Activated CD4-positive, CD25-positive, alpha-beta regulatory T cell treated with anti-CD3 and anti-CD28 coated beads, Interleukin-2, amount 50 U/mL, for 16 hours (primary cell): ENCODE data around the gene GMCL1.
A peak's percentile ranks its signal among the peaks of the same experiment; 100 is the strongest.
"Not testable (repeated sequence)": the region's sequence is repeated elsewhere in the genome, so short reads cannot be mapped to it uniquely, and the experiment has no call there.

ENCODE experiments used
- DNase-seq: peaks from one replicate; pipeline ENCODE4 v3.0.0-alpha.2; 2020; ENCODE audit warnings: low read depth, low spot score

Gene GMCL1

DNA sequence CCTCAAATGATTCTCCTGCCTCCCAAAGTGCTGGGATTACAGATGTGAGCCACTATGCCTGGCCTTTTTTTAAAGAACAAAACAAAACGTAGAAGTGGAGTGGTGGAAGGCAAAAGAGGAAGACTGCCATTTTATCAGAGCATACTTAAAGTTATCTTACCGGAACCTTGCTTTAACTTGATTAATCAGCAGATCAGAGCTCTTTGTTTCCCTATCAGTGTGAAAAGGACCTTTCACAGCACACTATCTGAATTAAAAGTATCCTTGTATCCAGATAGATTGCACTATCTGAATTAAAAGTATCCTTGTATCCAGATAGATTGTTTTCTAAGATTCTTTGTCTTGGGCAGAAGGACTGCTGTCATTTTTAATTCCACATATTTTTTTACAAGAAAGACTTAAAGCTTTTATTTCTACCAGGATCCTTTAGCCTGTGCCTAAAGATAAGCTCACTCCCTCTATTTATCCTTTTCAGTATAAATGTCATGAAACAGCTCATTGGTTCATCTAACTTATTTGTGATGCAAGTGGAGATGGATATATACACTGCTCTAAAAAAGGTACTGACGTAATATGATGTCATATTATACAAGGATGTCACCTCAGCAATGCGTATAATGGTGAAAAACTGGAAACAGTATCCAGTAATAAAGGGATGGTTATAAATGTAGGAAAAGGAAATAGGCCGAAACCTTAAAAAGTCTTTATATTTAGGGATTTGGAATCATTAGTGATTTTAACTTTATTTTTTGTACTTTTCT lies 17.8 kb downstream of the GMCL1 start:
- DNase-seq: no peak

DNA sequence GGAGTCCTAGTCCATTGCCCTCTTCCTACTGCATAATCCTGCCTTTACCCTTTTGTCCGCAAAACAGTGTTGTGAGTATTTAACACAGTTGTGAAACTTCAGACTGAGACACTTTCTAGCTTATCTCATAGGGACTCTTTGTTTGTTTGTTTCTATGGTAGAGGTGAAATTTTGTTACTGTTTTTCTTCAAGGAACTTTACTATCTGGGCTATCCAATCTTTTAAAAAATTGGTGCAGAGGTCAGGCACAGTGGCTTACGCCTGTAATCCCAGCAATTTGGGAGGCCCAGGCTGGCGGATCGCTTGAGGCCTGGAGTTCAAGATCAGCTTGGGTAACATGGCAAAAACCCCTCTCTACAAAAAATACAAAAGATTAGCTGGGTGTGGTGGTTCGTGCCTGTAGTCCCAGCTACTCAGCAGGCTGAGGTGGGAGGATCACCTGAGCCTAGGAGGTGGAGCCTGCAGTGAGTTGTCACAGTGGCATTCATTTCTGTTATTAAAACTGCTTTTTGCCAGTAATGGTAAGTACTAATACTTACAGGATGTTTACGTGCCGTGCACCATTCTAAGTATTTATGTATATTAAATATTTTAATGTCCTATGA lies 18.8 kb downstream of the GMCL1 start:
- no peak for DNase-seq

DNA sequence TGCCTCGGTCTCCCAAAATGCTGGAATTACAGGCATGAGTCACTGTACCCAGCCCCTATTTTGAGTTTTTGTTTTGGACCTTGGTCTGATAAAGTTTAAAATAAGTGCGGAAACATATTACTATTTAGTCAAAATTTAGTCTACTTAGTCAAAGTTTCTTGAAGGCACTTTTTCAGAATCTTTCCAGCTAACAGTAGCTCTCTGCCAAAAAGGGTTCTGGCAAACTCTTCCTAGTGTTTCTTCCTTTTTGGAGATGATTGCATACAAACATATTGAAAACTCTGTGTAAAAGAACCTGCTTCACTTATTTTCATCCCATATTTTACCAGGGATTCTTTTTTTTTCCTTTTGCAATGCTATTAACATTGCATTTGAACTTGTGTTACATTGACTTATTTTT lies 28.8 kb downstream of the GMCL1 start:
- DNase-seq: no peak

DNA sequence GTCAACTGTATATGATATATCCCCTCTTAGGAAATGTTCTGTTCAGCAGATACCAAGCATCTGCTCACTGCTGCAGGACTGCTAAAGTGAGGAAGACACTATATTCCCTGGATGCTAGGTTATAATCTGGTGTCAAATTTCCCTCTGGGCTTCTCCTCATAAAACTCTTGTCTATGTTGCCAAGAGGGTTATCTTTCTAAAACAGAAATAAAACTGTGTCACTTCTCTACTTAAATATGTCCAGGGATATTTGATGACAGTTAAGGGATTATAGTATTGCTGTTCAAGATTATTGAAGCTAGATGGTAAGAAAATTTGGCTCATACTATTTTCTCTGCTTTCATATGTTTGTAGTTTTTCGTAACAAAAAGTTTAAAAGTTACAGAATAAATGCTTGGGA lies 33.8 kb downstream of the GMCL1 start:
- no peak for DNase-seq

DNA sequence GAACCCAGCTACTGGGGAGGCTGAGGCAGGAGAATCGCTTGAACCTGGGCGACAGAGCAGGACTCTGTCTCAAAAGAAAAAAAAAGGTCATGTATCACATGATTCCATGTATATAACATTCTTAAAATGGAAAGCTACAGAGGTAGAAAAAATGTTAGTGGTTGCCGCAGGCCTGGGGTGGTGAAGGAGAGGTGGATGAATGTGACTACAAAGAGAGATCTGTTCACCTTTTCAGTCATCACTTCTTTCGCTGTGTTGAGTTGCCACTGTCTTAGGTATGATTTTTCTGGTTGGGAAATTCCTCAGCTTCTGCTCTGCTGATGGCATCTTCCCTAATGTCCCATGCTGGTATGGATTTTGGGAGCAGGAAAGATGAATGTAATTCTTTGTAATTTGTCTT lies 59.0 kb downstream of the GMCL1 start:
- no peak for DNase-seq

DNA sequence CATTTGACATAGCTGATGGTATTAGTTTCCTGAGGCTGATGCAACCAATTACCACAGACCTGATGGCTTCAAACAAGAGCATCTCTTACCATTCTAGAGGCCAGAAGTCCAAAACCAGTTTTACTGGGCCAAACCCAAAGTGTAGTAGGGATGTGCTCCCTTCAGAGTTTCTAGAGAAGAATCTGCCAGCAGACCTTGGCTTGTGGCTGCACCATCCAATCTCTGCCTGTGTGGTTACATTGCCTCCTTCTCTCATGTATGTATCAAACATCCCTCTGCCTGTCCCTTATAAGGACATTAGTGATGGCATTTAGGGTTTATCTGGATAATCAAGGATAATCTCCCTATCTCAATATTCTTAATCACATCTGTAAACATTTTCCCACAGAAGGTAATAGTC lies 59.8 kb downstream of the GMCL1 start:
- DNase-seq: no peak

DNA sequence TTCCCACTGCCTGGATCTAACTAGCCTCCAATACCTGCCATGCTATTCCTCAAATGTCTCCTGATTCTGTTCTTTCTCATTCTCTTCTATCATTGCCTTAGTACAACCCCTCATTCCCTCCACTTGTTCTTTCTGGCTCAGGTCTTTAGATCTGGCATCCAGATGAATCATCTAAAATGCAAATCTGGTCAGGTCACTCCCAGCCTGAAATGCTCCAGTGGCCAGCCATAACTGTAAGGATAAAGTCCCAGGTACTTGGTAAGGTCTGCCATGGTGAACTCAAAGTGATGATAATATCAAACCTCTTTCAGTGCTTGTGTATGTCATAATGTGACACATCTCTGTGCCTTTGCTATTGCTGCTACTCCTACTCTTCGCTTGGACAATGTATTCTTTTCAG lies 61.4 kb downstream of the GMCL1 start:
- DNase-seq: no peak

DNA sequence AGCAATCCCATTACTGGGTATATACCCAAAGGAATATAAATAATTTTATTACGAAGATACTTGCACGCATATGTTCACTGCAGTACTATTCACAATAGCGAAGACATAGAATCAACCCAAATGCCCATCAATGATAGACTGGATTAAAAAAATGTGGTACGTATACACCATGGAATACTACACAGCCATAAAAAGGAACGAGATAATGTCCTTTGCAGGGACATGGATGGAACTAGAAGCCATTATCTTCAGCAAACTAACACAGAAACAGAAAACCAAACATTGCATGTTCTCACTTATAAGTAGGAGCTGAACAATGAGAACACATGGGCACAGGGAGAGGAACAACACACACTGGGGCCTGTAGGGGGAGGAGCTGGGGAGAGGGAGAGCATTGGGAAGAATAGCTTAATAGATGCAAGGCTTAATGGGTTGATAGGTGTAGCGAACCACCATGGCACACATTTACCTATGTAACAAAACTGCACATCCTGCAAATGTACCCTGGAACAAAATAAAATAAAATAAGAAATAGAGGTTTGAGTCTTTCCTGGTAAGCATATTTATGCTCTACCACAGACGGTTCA lies 63.5 kb downstream of the GMCL1 start:
- not testable (repeated sequence) for DNase-seq

DNA sequence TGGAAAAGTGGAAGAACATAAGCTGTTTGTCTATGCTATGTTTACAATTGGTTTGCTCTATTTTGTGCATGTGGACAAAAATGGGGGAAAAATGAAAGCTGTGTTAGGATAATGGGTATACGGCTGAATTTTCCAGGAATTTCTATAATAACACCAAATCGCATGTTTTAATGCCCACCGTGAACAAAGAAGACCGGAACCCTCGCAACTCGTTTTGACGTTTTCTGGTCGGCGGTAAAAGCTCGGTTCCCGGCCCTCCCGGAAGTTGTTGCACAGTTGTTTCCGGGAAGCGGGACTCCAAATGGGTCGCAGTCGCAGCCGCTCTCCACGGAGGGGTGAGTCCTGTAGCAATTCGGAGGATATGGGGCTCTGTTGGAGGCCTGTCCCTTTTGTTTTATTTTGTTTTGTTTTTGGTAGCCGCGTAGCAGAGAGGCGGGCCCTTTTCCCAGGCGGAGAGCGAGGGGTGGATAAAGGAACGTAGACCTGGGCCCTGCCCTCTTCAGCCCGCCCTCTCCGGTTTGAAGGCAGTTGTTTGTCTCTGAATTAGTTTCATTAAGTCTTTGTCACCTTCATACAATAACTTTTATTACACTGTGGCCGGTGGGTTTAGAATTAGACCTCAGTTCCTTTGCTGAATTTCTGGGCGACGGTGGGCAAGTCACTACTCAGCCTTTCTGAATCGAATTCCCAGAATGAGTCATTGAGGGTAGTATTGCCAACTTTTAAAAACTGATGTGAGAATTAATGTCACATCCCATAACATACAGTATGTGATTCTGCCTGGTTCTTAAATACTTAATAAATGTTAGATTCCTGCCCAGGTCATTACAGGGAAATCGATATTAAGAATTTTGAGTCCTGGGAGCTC lies 64.5 kb downstream of the GMCL1 start, which contains the start of gene SNRNP27:
Gene SNRNP27, plus strand, starts transcription at position 273 of the 868 bp plus-strand sequence. Its CDS starts 29 bp downstream, at position 302.
- DNase-seq: peak; percentile 73

DNA sequence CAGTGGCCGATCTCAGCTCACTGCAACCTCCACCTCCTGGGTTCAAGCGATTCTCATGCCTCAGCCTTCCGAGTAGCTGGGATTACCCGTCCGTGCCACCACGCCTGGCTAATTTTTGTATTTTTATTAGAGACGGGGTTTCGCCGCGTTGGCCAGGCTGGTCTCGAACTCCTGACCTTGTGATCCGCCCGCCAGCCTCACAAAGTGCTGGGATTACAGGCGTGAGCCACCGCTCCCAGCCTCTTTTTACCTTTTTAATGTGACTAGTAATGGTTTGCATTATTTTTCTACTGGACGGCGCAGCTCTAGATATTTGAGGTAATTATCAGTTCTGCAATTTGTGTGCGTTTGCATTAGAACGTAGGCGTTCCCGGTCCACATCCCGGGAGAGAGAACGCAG lies 65.3 kb downstream of the GMCL1 start:
- DNase-seq: not testable (repeated sequence)

DNA sequence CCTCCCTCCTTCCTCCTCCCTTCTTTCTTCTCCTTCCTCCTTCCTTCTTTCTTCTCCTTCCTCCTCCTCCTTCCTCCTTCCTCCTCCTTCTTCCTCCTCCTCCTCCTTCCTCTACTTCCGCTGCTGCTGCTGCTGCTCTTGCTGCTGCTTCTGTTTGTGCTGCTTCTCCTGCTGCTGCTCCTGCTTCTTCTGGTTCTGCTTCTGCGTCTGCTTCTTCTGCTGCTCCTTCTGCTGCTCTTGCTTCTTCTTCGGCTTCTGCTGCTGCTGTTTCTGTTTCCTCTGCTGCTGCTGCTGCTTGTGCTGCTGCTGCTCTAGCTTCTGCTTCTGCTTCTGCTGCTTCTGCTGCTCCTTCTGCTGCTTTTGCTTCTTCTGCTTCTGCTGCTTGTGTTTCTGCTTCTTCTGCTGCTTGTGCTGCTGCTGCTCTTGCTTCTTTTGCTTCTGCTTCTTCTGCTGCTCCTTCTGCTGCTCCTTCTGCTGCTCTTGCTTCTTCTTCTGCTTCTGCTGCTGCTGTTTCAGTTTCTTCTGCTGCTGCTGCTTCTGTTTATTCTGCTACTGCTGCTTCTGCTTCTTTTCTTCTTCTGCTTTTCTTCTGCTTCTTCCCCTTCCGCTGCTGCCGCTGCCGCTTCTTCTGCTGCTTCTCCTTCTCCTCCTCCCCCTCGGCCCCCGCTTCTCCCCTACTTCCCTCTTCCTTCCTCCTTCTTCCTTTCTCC lies 72.9 kb downstream of the GMCL1 start:
- no peak for DNase-seq

DNA sequence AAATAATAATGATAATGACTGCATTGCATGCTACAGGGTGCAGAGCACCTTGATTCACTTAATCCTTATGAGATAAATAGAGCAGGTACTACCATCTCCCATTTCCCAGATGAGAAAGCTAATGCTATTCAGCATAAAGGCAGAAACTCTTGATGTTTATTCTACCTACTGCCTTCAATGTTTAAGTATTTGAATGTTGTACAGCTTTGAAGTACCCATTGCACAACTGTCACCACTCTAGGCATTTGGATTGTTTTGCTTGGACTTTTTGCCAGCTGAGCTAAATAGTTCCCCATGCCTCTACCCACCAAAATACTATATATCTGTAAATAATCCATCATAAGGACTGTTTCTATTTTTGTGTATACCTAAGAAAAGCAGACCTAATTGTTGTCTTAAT lies 77.8 kb downstream of the GMCL1 start:
- no peak for DNase-seq

DNA sequence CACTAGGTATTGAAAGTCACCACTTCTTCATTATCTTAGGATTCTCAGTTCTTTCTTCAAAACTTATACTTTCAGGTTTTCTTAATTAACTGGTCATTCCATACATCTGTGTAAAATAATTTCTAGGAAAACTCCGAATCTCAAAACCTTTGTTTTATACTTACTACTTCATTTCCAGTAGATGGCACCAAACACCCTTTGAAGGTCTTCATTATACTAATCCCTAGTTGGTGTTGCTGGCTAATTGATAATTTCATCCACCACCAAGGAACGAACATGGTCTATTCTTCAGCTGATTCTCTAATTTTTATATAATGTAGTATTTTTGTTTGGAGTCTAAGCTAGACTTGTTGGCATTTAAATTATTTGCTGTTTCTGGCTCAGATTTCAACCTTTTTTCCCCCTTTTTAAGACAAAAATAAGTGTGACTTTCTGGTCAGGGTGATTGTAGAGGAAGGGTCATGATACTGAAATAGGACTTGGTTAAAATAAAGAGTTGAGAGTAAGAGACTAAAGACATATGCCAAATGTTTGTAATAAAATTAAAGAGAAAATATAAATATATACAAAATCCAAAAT lies 82.6 kb downstream of the GMCL1 start:
- DNase-seq: no peak

DNA sequence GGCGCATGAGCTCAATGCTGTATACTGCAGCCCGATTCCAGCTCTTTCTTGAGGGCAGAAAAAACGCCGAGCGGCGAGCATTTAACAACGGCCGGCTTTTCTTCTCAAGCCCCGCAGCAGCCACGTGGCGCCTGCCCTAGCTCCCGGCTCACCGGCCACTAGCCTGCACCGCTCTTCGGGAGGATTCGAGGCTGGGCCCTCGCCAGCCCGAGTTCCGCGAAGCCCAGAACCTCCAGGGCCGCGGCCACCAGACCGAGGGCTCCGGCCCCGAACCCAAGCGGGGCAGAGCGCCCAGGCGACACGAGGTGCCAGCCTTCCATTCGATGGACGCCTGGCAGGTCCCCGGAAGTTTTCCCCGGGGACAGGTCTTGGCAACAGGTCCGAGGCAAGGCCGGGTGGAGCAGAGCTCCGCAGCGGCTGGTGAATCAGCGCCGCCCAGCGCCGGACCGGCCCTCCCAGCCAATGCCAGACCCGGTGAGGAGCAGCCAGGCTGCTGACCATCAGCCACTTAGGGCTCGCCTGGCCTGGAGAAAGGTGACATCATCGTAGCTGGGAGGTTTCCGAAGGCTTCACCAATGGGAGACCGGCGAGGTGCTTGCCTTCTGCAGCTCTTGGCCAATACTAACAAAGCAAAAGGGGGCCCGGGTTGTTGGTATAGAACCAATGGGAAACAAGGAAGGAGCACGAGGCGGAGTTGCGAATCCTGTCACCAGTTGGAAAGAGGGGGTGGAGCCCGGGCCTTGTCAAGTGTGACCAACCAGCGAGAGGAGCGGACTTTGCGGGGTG lies 84.9 kb downstream of the GMCL1 start:
- peak; percentile 100 for DNase-seq

DNA sequence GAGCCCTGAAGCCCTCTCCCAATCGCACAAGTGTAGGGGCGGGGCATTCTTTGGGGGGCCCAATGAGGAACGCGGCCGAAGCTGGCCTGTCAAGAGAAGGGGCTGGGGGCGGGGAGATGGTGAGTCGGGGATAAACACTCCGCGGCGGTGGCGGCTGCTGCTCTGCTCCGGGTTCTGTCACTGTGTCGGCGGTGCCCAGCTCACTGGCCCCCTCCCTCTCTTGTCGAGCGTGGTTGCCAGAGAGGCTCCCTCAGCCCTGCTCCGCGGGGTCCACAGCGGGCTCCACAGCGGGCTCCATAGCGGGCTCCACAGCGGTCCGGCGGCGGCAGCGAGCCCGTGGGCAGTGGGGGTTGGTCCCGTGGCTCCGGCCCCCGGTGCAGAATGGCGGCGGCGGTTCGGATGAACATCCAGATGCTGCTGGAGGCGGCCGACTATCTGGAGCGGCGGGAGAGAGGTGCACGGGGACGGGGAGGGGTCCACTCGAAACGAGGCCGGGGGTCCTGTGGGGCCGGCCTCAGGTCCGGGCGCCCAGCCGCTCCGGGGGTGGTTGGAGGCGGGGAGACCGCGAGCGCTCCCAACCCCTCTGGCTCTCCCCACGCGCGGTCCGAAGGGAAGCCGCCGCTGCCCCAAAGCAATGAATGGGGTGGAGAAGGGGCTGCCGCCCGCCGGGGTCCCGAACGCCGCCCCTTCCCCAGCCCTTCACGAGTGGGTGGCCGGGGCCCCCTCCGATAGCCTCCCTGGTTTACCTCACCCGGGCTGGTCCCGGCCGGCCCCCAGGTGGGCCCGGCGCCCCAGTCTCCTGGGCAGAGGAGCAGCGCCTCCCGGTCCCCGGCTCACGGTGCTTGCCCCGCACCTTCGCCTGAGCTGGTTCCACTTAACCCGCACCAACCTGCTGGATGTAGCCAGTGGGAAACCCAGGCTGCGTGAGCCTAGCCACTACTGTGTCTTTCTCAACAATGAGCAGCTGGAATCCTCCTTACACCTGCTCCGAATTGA lies 85.8 kb downstream of the GMCL1 start, which contains the start of gene MXD1:
Gene MXD1, plus strand, starts transcription at position 160 of the 996 bp plus-strand sequence. Its CDS starts 222 bp downstream, at position 382.
- DNase-seq: no peak

DNA sequence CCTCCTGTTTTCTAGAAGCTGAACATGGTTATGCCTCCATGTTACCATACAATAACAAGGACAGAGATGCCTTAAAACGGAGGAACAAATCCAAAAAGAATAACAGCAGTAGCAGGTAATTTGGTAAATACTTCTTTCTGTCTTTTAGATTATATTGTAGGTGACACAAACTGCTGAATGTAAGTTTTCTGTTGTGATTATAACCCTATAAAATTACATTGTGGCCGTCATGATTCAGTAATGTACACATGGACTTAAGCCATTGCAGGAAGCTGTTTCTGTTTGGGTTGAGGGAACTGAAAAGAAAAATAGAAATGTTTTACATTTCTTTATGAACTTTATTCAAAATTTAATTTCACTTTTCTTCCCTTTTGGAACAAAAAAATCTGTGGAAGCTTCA lies 86.6 kb downstream of the GMCL1 start:
- DNase-seq: no peak

DNA sequence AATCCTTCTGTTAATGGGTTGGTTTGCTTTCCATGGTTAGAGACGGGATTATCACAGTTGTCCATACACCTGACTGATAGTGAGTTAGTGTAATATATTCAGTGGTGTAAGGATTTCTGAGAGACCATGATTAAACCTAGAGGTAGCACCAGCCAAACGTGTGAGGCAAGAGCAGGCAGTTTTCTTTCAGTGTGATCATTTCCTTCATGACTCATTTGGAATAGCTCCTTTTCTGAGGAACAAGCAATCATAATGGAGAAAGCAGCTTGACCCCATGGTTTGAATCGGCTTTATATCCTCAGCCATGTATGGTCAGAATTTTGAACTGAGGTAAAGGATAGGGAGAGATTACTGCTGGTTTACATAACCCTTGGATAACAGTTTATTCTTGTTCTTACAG lies 88.4 kb downstream of the GMCL1 start:
- DNase-seq: no peak

DNA sequence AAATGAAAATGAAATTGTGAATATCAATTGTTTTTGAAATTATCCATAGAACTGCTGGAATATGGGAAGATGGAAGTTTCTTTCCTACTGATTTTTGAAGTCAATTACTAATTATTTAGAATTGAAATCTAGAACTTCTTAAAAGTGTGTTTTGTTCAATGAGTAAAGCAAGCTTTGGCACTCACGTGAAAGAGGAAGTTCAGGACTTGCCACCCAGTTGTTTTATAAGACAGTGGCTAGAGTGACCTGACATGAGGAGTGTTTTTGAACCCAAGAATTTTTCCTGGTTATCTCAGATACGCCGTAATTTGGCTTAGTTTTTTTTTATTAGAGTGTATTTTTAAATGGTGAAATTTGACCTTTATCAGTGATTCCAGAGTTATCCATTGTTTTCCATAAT lies 88.9 kb downstream of the GMCL1 start:
- DNase-seq: no peak

DNA sequence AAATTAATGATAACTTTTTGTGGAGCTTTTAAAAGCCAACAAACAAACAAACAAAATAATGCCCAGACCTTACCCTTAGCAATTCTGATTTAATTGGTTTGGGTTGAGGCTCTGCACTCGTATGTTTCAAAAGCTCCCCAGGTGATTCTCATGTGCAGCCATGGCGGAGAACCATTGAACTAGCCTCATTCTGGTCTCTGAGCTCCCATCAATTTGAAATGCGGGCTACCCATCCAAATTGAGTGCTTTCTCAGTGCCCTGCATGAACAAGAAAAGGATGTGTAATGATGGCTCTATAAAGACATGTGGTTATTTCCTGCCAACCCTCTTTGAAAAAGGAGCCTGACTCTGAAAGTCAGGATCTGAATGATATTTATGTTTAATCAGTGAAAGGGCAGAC lies 93.7 kb downstream of the GMCL1 start:
- no peak for DNase-seq
